Limb (tissue), 2 donors: Measurements from ENCODE around the gene ATMIN.

Source experiments
- DNase-seq, 2 donors: peaks; one replicate each; pipeline ENCODE4 v3.0.0-alpha.2; 2016; ENCODE audit errors: extremely low spot score in 2 of 2

The ATMIN gene

GRCh38 chr16:81067166-81067565, 31.5 kb downstream of the ATMIN start:
- no peak for DNase-seq

GRCh38 chr16:81069063-81069462, 33.4 kb downstream of the ATMIN start:
- DNase-seq, result no peak

- DNase-seq, result no peak
Observed at GRCh38 chr16:81070979-81071378, 35.3 kb downstream of the ATMIN start.

GRCh38 chr16:81071805-81072204, 36.2 kb downstream of the ATMIN start:
- no peak for DNase-seq

GRCh38 chr16:81073560-81074330, 38.1 kb downstream of the ATMIN start:
- DNase-seq, result no peak

GRCh38 chr16:81076566-81077075, 41.0 kb downstream of the ATMIN start:
- DNase-seq, result peak in 1 of 2 donors; percentile 90

GRCh38 chr16:81077076-81077940, 41.7 kb downstream of the ATMIN start, which contains the start of gene C16orf46:
TSS of gene C16orf46 (minus strand) at chr16:81077238. CDS start at chr16:81063955, 13,283 bp downstream.
- peak; percentile 94 to 100 for DNase-seq

- DNase-seq, result peak in 1 of 2 donors; percentile 9
Observed at GRCh38 chr16:81080233-81080632, 44.6 kb downstream of the ATMIN start.

GRCh38 chr16:81081014-81081413, 45.4 kb downstream of the ATMIN start:
- DNase-seq, result no peak

- DNase-seq, result no peak
Observed at GRCh38 chr16:81088836-81089235, 53.2 kb downstream of the ATMIN start.

- peak in 1 of 2 donors; percentile 5 for DNase-seq
Observed at GRCh38 chr16:81094771-81095251, 59.2 kb downstream of the ATMIN start.

GRCh38 chr16:81095653-81095952, 60.0 kb downstream of the ATMIN start:
- peak in 1 of 2 donors; percentile 22 for DNase-seq

GRCh38 chr16:81095953-81096714, 60.5 kb downstream of the ATMIN start, which contains the start of gene GCSH:
TSS of gene GCSH (minus strand) at chr16:81096395. CDS start at chr16:81096278, 117 bp downstream.
- DNase-seq, result peak; percentile 98 to 99

- DNase-seq, result no peak
Observed at GRCh38 chr16:81096715-81097208, 61.1 kb downstream of the ATMIN start.
